HCT116 (cell line): Measurements from ENCODE around the gene GP1BA. TPM values are rescaled to one million over a fixed set of nuclear protein-coding genes. Genes with fewer than 3 reads are reported as not detected.

Source experiments
- ATAC-seq: fragments of 200-7000 bp; cut with Tn5 transposase; 2 replicates; pipeline ENCODE4 v1.9.1; 2020; ENCODE audit warnings: mild to moderate bottlenecking, moderate library complexity
- BruUV-seq: library from RNA; stranded (reverse); fragments of 400-500 nt; replicated peaks from 2 replicates; lab custom pipeline; 2021; lab: Mats Ljungman, UMichigan
- CTCF ChIA-PET: fragments of 300-600 bp; sonication (Branson Sonifier 250); formaldehyde crosslinking; loops from one replicate; lab custom pipeline; 2021; ENCODE audit warnings: antibody characterized with exemption; lab: Charles Lee
- POLR2A ChIA-PET: fragments of 300-600, 350-600 bp; sonication (Branson Sonifier 250); formaldehyde crosslinking; loops from one replicate; lab custom pipeline; 2021; ENCODE audit warnings: antibody characterized with exemption; lab: Charles Lee
- RAD21 ChIA-PET, 2 experiments: fragments of 300-600 bp; sonication (Branson Sonifier 250); formaldehyde crosslinking; loops; one replicate each; lab custom pipeline; 2023; ENCODE audit warnings: low total read pairs in 2 of 2; ENCODE audit not compliant: uncharacterized antibody in 2 of 2, unreplicated experiment in 2 of 2, low non-redundant PET in 1 of 2; lab: Charles Lee
- DNase-seq: peaks from one replicate; pipeline ENCODE4 v3.0.0-alpha.2; 2010; ENCODE audit warnings: low read depth, low spot score
- H2AFZ ChIP-seq: fragments of 200-600 bp; shearing (Covaris generic), sonication (generic); 2 replicates; pipeline ENCODE4 v1.6.1; 2017; ENCODE audit warnings: low read depth, mixed run types, mixed read lengths, antibody characterized with exemption, low read length; ENCODE audit not compliant: poor library complexity, severe bottlenecking
- H3K27ac ChIP-seq: 2 replicates; pipeline ENCODE4 v1.5.1; 2012; ENCODE audit warnings: low read depth, low read length
- H3K27me3 ChIP-seq: fragments of 200-600 bp; sonication (generic); 2 replicates; pipeline ENCODE4 v1.6.1; 2016; ENCODE audit warnings: mixed run types, low read length, mixed read lengths; ENCODE audit not compliant: insufficient read depth
- H3K36me3 ChIP-seq, 2 experiments: fragments of 200-500 bp in 1 of 2; fragments of 200-600 bp in 1 of 2; sonication (Bioruptor generic) in 1 of 2; sonication (generic) in 1 of 2; 2 replicates each; pipeline versions ENCODE4 v1.5.1 to v1.6.1; 2014 to 2016; ENCODE audit warnings: low read length in 2 of 2, inconsistent platforms in 1 of 2, mixed read lengths in 1 of 2, mixed run types in 1 of 2; ENCODE audit not compliant: insufficient read depth in 2 of 2, control insufficient read depth in 1 of 2
- H3K4me1 ChIP-seq, 2 experiments: fragments of 200-600 bp in 1 of 2; sonication (generic) in 1 of 2; 2 replicates each; pipeline versions ENCODE4 v1.5.1 to v1.6.1; 2012 to 2017; ENCODE audit warnings: low read length in 2 of 2, inconsistent platforms in 1 of 2, mild to moderate bottlenecking in 1 of 2, mixed read lengths in 1 of 2, mixed run types in 1 of 2, moderate library complexity in 1 of 2; ENCODE audit not compliant: insufficient read depth in 2 of 2, control insufficient read depth in 1 of 2
- H3K4me2 ChIP-seq: fragments of 200-600 bp; sonication (generic); 2 replicates; pipeline ENCODE4 v1.6.1; 2017; ENCODE audit warnings: mixed run types, low read length, mixed read lengths
- H3K4me3 ChIP-seq, 2 experiments: fragments of 200-600 bp in 1 of 2; sonication (generic) in 1 of 2; replicated peaks in 1 of 2; 2 replicates each; pipeline ENCODE4 v1.5.1; 2011 to 2016; ENCODE audit warnings: low read length in 2 of 2, control low read depth in 1 of 2, low read depth in 1 of 2, mild to moderate bottlenecking in 1 of 2, mixed read lengths in 1 of 2, mixed run types in 1 of 2
- H3K79me2 ChIP-seq: fragments of 200-600 bp; sonication (generic); 2 replicates; pipeline ENCODE4 v1.6.1; 2017; ENCODE audit warnings: mild to moderate bottlenecking, mixed run types, low read length, moderate library complexity, mixed read lengths; ENCODE audit not compliant: insufficient read depth
- H3K9ac ChIP-seq: fragments of 200-600 bp; sonication (generic); 2 replicates; pipeline ENCODE4 v1.6.1; 2016; ENCODE audit warnings: low read length, mixed read lengths
- H3K9me2 ChIP-seq: fragments of 200-600 bp; sonication (generic), shearing (Covaris generic); 2 replicates; pipeline ENCODE4 v1.6.1; 2017; ENCODE audit warnings: mixed run types, mild to moderate bottlenecking, moderate library complexity; ENCODE audit not compliant: insufficient read depth
- H3K9me3 ChIP-seq, 2 experiments: fragments of 200-500 bp in 1 of 2; fragments of 200-600 bp in 1 of 2; sonication (Bioruptor generic) in 1 of 2; sonication (generic) in 1 of 2; 2 replicates each; pipeline ENCODE4 v1.6.1; 2014 to 2017; ENCODE audit warnings: low read length in 2 of 2, mixed read lengths in 2 of 2, inconsistent platforms in 1 of 2, low read depth in 1 of 2, mild to moderate bottlenecking in 1 of 2, mixed run types in 1 of 2, moderate library complexity in 1 of 2; ENCODE audit not compliant: control insufficient read depth in 1 of 2, insufficient read depth in 1 of 2
- H4K20me1 ChIP-seq: fragments of 200-600 bp; sonication (generic), shearing (Covaris generic); 2 replicates; pipeline ENCODE4 v1.6.1; 2017; ENCODE audit warnings: mixed run types, mild to moderate bottlenecking, moderate library complexity; ENCODE audit not compliant: insufficient read depth
- ATF3 ChIP-seq: IDR thresholded peaks from 2 replicates; pipeline ENCODE4 v1.6.1; 2012
- CBX3 ChIP-seq: IDR thresholded peaks from 2 replicates; pipeline ENCODE4 v1.6.1; 2012; ENCODE audit warnings: low read depth
- CEBPB ChIP-seq: IDR thresholded peaks from 2 replicates; pipeline ENCODE4 v1.6.1; 2012; ENCODE audit warnings: low read depth
- EGR1 ChIP-seq: IDR thresholded peaks from 2 replicates; pipeline ENCODE4 v1.6.1; 2012; ENCODE audit warnings: low read depth
- ELF1 ChIP-seq: IDR thresholded peaks from 2 replicates; pipeline ENCODE4 v1.6.1; 2012; ENCODE audit warnings: low read depth, borderline replicate concordance
- EZH2 ChIP-seq: fragments of 200-600 bp; sonication (generic); IDR thresholded peaks from 2 replicates; pipeline ENCODE4 v1.6.1; 2017; ENCODE audit warnings: antibody characterized with exemption, mixed run types
- EZH2phosphoT487 ChIP-seq: fragments of 200-600 bp; IDR thresholded peaks from 2 replicates; pipeline ENCODE4 v1.6.1; 2018; ENCODE audit warnings: antibody characterized with exemption, borderline replicate concordance
- FOSL1 ChIP-seq: IDR thresholded peaks from 2 replicates; pipeline ENCODE4 v1.6.1; 2012; ENCODE audit warnings: low read depth
- JUND ChIP-seq: IDR thresholded peaks from 2 replicates; pipeline ENCODE4 v1.6.1; 2012
- POLR2AphosphoS5 ChIP-seq: IDR thresholded peaks from 2 replicates; pipeline ENCODE4 v1.6.1; 2011; ENCODE audit warnings: mild to moderate bottlenecking, low read depth, low read length, moderate library complexity
- RAD21 ChIP-seq: IDR thresholded peaks from 2 replicates; pipeline ENCODE4 v1.6.1; 2012; ENCODE audit warnings: low read depth, mild to moderate bottlenecking
- REST ChIP-seq: IDR thresholded peaks from 2 replicates; pipeline ENCODE4 v1.6.1; 2012; ENCODE audit warnings: low read depth
- SIN3A ChIP-seq: IDR thresholded peaks from 2 replicates; pipeline ENCODE4 v1.6.1; 2012; ENCODE audit warnings: low read depth
- SRF ChIP-seq: IDR thresholded peaks from 2 replicates; pipeline ENCODE4 v1.6.1; 2012; ENCODE audit warnings: low read depth
- TCF7L2 ChIP-seq: IDR thresholded peaks from 2 replicates; pipeline ENCODE4 v1.7.0; 2011; ENCODE audit warnings: borderline replicate concordance, inconsistent platforms; ENCODE audit not compliant: insufficient read depth, insufficient read length; ENCODE audit errors: extremely low read depth
- YY1 ChIP-seq: IDR thresholded peaks from 2 replicates; pipeline ENCODE4 v1.6.1; 2011; ENCODE audit warnings: low read length, low read depth, moderate library complexity, mild to moderate bottlenecking; ENCODE audit not compliant: insufficient replicate concordance; ENCODE audit errors: extremely low read depth
- ZBTB33 ChIP-seq: IDR thresholded peaks from 2 replicates; pipeline ENCODE4 v1.6.1; 2011; ENCODE audit warnings: mild to moderate bottlenecking, low read length, moderate library complexity; ENCODE audit not compliant: insufficient replicate concordance; ENCODE audit errors: extremely low read depth
- ZFX ChIP-seq: fragments of 450-650 bp; IDR thresholded peaks from 2 replicates; pipeline ENCODE4 v1.6.1; 2017
- ZNF274 ChIP-seq: fragments of 200-500 bp; sonication (Bioruptor generic); IDR thresholded peaks from 2 replicates; pipeline ENCODE4 v1.6.1; 2014; ENCODE audit warnings: mild to moderate bottlenecking, low read depth, low read length, inconsistent platforms
- intact Hi-C: fragments of 100-400 bp; cut with micrococcal nuclease; formaldehyde crosslinking; loops from 2 replicates; pipeline ENCODE4 v1.10.0; 2022
- total RNA-seq: library from RNA; stranded (reverse); gene quantifications from one replicate; pipeline ENCODE4 v1.2.1, GENCODE V29; 2021; ENCODE audit not compliant: unreplicated experiment
- TF ChIP-seq, protein P1 (sequence below), 3 experiments: fragments of 200-600 bp in 1 of 3; sonication (generic) in 1 of 3; IDR thresholded peaks in 2 of 3; conservative IDR thresholded peaks in 1 of 3; 2 replicates each; pipeline ENCODE4 v1.5.1; 2012 to 2017; ENCODE audit warnings: low read depth in 2 of 3, low read length in 2 of 3, antibody characterized with exemption in 1 of 3, borderline replicate concordance in 1 of 3, control low read depth in 1 of 3, mild to moderate bottlenecking in 1 of 3, mixed read lengths in 1 of 3, mixed run types in 1 of 3, moderate library complexity in 1 of 3; ENCODE audit not compliant: insufficient read depth in 1 of 3

GP1BA gene
- total RNA-seq, 1 experiment from 2014 or later: not detected

DNA sequence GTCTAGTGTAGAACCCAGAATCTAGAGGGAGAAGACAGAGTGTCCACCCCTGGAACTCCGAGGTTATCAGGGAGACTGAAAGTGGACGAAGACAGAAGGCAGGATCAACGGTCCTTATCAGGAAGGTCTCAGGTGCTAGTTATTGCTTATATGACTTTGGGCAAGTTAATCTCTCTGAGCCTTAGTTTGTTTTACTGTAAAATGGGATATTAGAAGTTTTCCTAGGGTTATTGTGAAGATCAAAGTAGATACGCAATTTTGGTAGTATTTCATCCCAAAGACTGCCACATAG lies 9.2 kb downstream of the GP1BA start:
- no TSS peak for BruUV-seq
- Histone ChIP-seq H3K79me2 (peaks cover 78% of the 10 kb centered on the region), H3K9ac (peak overlapping the region; percentile 96), H3K4me3 (peak overlapping the region; percentile 86 to 93), H3K27ac (peak overlapping the region; percentile 95), H2AFZ (no peak overlapping the region), H4K20me1 (peaks cover 3% of the 10 kb centered on the region; the same call in 1 of the 2 replicates), H3K4me2 (peak overlapping the region; percentile 100), H3K4me1 (peaks cover 23 to 50% of the 10 kb centered on the region in 2 experiments), H3K36me3 (peaks cover 8 to 31% of the 10 kb centered on the region in 2 experiments; a peak in 2 of 4 replicates), H3K9me3 (no peaks in the 10 kb centered on the region), H3K27me3 (no peaks in the 10 kb centered on the region), H3K9me2 (no peaks in the 10 kb centered on the region)
- ChIA-PET RAD21 (no interaction called here), POLR2A (interaction anchor here (1.0 to 2.1 kb wide), 2 partner anchors 46 to 121 kb away, joined by 3 to 7 read pairs; partner anchors contain the start of gene CAMTA2), CTCF (no interaction called here)
- ATAC-seq: no peak
- no peak for DNase-seq
- TF ChIP-seq TCF7L2 (no peak), CEBPB (no peak), ATF3 (no peak), ZBTB33 (no peak), SRF (no peak), SIN3A (no peak), RAD21 (no peak), REST (no peak), EGR1 (no peak), ELF1 (no peak), CBX3 (no peak), YY1 (no peak), FOSL1 (no peak), ZFX (no peak), POLR2AphosphoS5 (no peak), EZH2phosphoT487 (no peak), JUND (no peak), EZH2 (no peak), ZNF274 (no peak)
- TF ChIP-seq, protein P1, sequence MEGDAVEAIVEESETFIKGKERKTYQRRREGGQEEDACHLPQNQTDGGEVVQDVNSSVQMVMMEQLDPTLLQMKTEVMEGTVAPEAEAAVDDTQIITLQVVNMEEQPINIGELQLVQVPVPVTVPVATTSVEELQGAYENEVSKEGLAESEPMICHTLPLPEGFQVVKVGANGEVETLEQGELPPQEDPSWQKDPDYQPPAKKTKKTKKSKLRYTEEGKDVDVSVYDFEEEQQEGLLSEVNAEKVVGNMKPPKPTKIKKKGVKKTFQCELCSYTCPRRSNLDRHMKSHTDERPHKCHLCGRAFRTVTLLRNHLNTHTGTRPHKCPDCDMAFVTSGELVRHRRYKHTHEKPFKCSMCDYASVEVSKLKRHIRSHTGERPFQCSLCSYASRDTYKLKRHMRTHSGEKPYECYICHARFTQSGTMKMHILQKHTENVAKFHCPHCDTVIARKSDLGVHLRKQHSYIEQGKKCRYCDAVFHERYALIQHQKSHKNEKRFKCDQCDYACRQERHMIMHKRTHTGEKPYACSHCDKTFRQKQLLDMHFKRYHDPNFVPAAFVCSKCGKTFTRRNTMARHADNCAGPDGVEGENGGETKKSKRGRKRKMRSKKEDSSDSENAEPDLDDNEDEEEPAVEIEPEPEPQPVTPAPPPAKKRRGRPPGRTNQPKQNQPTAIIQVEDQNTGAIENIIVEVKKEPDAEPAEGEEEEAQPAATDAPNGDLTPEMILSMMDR (IDR thresholded peaks at IDR 0.05 in 2 of 3, conservative IDR thresholded peaks at IDR 0.05 in 1 of 3; ENCODE audit: borderline replicate concordance in 1 of 3, insufficient read depth in 1 of 3, low read depth in 2 of 3, low read length in 2 of 3): no peak
- intact Hi-C loops: no loop called here
